GM21825 (cell line): Measurements from ENCODE around the gene RAB33B.

Experiments used
- ATAC-seq: cut with Tn5 transposase; IDR thresholded peaks from one replicate; pipeline ENCODE4 v1.9.1; 2021; ENCODE audit warnings: mild to moderate bottlenecking, moderate library complexity; ENCODE audit not compliant: unreplicated experiment

The RAB33B gene

DNA sequence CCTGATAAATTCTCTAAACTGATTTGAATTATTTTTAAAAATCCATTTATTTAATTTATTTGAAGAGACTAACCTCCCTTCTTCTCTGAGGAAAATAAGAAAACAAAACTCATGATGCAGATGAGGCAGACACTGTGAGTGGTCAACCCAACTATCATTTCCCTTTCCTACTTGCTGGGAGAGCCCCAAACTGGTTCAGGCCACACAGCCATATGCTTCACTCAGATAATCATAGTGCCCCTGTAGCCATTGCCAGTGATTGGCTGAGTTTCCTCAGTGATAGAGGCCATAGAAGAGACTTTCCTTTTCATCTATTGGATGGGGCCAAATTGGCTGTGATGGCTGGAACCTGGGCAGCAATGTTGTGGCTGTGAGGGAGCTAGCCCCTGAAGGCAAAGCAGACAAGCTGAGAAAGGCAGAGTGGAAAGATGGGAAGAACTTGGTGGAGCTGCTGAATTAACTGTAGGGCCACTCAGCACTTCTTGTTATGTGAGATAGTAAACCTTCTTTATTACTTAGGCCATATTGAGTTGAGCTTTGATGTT lies 49.8 kb downstream of the RAB33B start:
- no peak for ATAC-seq

DNA sequence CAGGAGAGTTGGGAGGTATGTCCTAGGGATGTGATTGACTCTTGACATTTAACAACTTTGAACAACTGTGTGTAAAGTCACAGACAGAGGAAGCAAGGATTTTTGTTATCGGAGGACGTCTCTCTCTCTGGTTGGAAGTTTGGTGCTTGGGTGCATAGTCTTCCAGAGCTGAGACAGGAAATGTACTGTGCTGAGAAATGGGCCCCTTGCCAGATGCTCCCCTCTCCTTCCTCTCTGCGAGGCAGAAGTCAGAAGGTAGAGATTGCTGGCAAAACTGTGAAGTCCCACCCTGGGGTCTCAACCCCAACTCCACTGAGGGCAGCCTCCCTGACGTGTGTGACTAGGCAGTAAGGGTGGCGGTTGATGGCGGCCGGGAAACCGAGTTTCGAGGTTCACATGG lies 52.9 kb downstream of the RAB33B start:
- no peak for ATAC-seq

DNA sequence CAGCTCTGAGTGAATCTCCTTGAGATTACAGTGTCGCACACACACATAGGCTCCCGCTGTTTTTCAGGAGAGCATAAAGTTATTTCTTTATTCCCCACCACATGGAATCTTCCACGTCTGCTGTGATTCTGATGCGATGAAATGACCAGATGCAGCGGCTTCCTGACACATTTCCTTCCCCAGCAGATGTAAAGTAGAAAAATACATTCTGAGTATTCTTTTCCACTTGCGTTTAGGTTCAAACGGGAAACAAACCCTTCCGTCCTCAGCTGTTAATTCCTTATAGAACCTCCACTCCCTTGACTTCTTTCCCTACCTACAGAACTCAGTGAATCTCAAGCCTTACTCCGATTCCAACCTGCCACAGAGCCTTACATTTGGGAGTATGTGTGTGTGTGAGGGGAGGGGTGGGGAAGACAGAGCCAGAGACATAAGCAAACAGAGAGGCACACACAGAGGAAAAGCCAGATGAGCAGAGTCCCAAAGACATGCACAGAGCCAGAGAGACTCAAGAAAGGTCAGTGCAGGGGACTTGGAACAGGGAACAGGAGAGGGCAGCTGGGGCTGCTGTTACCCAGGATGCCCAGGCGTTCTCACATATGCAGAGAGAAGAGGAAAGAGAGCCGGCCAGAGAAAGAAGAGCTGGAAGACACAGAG lies 54.8 kb downstream of the RAB33B start:
- no peak for ATAC-seq

DNA sequence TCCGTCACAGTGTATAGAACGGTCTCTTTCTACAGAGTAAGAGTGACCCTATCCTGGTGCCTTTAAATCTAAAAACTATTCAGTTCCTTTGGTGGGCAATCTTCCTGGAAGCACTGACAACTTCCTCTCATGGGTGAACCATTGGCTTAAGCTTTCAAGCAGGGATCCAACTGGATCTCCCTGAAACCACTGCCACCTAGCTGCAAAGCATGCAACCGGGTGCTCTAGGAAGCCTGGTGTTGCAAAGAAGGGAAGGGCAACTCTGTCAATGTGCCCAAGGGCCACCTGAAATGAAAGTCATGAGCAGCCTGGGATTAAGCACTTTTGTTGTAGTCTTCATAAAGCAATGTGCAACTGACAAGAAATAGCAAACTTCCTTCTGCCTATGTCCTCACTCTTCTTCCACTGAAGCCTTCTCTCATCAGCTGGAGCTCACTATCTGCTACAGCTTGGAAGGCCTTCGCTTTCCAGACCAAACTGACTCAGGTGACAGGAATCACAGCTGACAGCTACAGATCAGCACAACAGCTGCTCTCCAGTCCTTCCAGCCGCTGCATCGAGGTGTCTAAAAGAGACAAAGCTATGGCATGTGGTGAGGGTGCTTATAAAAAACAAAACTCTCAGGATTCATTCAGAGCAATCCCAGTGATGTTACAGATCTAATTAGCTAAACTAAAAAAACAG lies 55.9 kb downstream of the RAB33B start:
- ATAC-seq: no peak

DNA sequence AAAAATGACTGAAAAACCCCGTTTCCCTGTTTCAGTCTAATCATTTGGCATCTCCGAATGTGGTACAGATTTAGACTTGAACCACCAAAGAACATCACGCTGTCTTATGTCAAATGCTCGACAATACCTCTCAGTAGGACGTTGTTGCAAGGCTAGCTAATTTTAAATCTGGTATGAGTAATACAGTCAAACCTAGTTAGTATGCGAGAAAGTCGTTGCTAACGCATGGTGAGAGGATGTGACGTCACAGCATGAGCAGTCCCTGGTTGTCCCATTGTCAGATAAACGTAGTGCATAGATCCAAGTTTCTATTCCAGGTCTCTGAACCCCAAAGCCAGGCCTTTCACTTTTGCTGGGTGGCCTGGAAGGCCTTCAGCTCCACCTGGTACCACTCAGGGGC lies 57.4 kb downstream of the RAB33B start:
- ATAC-seq: no peak

DNA sequence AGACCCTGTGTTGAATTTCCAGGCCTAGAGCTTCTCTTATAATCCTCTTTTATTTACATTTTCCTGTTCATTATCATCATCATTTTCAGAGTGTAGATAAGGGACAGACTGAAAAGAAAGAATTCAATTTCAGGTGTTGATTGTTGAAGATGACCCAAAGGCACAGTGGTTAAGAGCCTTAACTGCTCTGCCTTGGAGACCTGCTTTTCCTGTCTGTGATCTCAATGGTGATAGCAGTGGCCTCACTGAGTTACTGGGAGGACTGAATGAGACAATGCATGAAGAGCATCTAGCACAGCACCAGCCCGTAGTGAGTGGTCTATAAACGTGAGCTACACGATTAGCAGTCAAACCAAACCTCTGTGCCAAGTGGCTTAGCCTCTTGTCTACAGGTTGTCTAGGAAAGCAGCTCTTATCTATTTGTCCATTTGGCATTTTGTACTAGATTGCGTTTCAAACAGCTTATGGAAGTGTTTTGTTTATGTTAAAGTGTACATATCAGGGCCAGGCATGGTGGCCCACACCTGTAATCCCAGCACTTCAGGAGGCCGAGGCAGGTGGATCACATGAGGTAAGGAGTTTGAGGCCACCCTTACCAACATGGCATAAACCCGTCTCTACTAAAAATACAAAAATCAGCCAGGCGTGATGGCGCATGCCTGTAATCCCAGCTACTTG lies 60.6 kb downstream of the RAB33B start:
- ATAC-seq: no peak

DNA sequence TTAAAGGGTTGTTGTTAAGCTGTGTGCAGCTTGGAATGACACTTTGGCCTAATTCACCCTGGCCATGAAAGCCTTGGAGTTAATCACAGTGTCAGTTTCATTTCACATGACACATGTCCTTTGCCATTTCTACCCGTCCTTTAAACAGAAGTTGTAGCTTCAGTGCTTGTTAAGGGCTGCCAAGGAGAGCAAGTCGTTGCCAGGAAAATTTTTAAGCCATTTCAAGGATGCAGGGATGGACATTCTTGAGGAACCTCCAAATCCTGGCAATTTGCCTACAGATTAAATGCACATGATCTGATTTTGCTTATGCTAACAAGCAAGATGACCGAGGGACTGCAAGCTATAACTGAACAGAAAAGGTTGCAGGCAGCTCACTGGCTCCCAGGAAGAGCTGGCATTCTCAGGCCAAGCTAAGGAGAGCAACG lies 61.6 kb downstream of the RAB33B start:
- ATAC-seq: no peak

DNA sequence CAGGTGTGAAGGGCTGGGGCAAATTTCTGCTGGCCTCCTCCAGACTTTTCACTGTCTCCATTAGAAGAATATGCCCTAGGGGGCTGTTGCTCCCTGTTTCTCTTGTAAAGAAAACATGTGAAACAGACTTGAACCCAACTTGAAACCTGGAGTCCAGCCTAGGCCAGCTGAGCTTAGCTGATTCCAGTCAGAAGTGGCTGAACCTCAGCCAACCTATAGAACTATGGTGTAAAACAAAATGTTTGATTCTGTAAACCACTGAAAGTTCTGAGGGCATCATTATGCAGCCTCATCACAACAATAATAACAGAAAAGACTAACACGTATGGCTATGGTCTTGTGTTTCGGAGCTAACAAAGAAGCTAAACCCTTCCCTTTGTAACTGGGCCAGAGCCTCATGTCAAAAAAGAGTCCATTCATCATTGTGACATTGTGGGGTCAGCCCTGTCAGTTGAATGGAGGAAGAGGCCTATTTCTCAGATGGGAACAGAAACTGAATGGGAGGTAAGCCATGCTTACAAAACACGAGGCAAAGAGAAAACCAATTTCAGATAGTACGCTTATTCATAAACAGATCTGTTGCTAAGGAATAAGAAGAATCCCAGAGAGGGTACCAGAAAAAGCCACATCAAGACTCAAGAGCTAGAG lies 68.0 kb downstream of the RAB33B start:
- ATAC-seq: no peak

DNA sequence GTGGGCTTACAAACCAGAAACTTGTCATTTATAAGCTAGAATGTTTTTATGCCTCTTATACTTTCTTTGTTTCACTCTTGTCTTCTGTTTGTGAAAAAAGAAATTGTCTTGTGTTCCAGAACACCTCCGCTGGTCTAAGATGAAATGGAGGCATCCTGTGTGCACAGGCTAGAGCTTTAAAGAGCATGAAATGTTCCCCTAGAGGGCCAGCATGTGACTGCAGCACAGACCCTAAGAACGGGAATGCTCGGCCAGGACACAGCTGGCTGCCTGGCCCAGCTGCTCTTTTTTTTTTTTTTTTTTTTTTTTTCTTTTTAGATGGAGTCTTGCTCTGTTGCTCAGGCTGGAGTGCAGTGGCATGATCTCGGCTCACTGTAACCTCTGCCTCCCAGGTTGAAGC lies 68.5 kb downstream of the RAB33B start:
- no peak for ATAC-seq

DNA sequence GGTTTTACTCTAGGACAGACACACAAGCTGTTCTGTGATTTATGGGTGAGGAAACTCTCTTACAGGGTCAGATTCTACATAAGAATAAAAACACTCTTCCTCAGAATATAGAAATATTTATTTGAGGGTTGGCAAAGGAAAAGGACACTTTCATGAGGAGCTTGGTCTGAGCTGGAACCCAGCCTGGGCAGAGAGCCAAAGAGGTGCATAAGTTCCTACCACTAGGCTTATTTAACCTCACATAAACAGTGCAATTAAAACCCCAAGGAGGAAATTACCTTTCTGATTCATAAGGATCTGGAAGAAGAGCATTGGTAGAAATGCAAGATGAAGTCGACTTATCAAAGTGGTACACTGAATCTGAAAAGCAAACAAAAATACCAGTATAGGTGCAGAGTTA lies 69.2 kb downstream of the RAB33B start:
- ATAC-seq: no peak

DNA sequence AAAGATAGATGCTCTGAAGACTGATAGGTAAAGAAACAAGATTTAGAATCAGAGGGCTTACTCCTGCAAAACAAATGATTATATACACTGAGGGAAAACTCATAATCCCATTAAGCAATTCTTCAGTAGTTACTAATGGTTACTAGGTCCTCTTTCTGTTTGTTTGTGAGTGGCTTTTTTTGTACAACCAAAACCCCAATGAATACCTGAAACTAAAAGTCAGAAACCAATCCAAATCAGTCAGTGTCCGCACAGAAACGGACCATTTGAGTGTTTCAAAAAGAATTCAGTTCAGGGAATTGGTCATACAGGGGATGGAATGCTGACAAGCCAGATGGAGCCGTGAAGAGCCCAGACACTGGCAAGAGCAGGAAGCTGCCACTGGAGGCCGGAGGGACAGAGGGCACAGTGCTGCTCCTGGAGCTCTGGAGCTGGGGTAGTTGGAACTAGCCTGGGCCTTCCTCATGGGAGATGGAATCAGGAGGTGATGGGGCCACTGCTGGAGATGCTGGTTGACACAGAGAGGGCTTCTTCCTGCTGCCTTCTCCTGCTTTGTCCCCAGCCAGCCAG lies 70.2 kb downstream of the RAB33B start:
- no peak for ATAC-seq

DNA sequence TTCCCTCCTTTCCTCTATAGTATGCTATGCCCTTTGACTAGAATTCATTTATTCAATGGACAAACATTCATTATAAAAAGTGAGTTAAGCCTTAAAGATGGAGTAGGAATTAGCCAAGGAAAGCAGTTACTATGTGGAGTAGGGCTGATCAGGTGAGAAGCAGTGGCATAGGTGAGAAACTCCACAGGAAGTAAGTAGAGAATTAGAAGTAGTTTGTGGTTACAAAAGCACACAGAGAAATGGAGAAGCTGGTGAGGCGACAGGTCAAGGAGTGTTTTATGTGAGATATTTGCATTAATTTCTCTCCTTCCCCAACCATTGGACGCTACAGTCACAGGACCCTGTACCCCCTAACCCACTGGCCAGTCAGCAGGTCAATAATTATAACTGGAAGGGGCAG lies 71.5 kb downstream of the RAB33B start:
- no peak for ATAC-seq
